A204.1 (cell line): ENCODE data around the gene DENND2A.
"Not testable (repeated sequence)": the region's sequence is repeated elsewhere in the genome, so short reads cannot be mapped to it uniquely, and the experiment has no call there.

ENCODE experiments used
- FAIRE-seq: peaks from 2 replicates; lab custom pipeline; 2012; peaks lifted over from hg19 to GRCh38; lab: Jason Lieb, UNC

Gene DENND2A

GRCh38 chr7:140501966-140502365 lies 138.6 kb downstream of the DENND2A start:
- FAIRE-seq: no peak

DNA sequence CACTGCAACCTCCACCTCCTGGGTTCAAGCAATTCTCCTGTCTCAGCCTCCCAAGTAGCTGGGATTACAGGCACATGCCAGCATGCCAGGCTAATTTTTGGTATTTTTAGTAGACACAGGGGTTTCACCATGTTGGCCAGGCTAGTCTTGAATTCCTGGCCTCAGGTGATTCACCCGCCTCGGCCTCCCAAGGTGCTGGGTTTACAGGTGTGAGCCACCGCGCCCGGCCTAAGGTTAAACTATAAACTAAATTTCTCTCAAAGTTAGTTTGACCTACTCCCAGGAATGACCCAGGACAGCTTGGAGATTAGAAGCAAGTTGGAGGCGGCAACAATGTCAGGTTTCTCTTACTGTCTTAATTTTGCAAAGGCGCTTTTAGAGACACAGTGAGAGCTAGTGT lies 142.8 kb downstream of the DENND2A start:
- FAIRE-seq: not testable (repeated sequence)

- no peak for FAIRE-seq
These were observed 143.3 kb downstream of the DENND2A start for GRCh38 chr7:140497241-140497769.

DNA sequence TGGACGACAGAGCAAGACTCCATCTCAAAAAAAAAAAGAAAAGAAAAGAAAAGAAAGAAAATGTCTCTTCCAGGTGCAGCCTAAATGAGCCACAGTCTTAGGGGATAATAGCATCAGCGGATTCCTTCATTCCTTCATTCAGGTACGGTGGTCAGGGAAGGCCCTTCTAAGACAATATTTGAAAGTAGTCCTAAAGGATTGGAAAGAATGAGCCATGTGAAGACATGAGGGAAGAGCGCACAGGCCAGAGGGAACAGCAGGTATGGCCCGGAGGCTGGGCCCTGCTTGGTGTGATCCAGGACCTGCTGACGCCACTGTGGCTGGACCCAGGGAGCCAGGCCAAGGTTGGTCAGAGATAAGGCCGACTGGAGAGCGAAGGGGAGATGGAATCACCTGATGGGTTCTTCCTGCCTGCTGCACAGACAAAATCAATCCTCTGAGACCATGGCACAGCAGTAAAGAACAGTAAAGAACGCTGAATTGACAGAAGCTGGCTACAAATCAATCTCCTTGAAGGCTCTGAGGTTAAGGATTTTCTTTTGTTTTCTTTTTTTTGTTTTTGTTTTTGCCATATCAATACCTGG lies 145.0 kb downstream of the DENND2A start:
- no peak for FAIRE-seq

GRCh38 chr7:140494867-140495266 lies 145.7 kb downstream of the DENND2A start:
- no peak for FAIRE-seq

DNA sequence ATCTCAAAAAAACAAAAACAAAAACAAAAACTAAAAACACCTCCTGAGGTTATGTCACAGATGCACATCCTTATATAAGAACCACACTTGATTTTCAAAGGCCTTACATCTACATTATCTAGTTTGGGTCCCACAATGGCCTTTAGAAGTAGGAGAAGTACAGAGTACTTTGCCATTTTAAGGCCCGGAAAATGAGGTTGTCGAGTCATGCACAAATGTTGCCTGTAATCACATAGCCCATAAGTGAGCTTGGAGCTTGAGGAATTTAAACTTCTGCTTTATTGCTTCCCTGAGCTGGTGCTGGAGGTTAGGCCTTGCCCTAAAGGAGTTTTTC lies 151.6 kb downstream of the DENND2A start:
- no peak for FAIRE-seq

DNA sequence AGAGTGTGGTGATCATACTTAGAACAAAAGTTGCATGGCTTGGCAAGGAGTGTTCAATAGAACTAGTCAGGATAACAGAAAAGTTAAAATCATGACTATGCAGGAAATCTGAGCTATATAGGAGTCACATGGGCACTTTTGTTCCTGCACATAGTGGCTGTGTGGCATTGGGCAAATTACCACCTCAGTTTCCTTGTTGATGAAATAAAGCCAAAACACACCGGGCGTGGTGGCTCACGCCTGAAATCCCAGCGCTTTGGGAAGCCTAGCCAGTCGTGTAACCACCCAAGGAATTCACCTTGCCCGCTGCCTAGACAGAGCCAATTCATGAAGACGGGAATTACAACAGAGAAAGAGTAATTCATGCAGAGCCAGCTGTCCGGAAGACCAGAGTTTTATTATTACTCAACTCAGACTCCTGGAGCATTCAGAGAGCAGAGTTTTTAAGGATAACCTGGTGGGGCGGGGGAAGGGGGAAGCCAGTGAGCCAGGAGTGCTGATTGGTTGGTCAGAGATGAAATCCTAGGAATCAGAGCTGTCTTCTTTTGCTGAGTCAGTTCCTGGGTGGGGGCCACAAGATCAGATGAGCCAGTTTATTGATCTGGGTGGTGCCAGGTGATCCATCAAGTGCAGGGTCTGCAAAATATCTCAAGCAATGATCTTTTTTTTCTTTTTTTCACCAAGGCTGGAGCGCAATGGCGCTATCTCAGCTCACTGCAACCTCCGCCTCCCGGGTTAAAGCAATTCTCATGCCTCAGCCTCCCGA lies 154.9 kb downstream of the DENND2A start:
- FAIRE-seq: no peak

- no peak for FAIRE-seq
These were observed 155.6 kb downstream of the DENND2A start for GRCh38 chr7:140484951-140485499.

DNA sequence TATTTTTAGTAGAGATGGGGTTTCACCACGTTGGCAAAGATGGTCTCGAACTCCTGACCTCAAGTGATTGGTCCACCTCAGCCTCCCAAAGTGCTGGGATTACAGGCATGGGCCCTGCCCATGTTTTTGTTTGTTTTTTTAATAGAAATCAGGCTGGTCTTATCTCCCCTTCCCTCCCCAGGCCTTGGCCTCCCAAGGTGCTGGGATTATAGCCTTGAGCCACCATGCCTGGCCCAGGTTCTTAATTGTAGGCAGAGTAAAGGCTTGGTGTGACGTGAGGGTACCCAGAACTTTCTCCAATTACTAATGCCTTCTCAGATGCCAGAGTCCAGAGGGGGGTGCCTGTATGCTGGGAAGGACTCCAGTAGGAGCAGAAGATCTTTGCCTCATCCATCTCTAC lies 156.1 kb downstream of the DENND2A start:
- FAIRE-seq: no peak

DNA sequence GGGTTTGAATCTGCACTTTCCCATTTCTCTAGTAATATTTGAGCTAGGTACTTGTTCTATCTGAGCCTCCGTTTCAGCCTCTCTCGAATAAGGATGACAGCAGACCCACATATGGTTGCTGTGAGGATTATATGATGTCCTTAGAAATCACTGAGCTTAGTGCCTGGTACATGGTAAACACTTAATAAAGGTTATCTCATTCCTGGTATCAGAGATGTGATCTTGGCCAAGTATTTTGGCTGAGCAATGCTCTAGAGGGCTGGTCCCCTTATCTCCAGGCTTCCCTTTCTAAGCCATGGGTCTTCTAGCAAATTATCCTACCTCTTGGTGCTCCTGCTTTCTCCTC lies 160.9 kb downstream of the DENND2A start:
- FAIRE-seq: no peak

- FAIRE-seq: peak; percentile 90
These were observed 161.4 kb downstream of the DENND2A start, which contains the start of gene MKRN1 for GRCh38 chr7:140479062-140479738. MKRN1 (minus strand) TSS chr7:140479505; CDS start chr7:140479344, 161 bp downstream.

DNA sequence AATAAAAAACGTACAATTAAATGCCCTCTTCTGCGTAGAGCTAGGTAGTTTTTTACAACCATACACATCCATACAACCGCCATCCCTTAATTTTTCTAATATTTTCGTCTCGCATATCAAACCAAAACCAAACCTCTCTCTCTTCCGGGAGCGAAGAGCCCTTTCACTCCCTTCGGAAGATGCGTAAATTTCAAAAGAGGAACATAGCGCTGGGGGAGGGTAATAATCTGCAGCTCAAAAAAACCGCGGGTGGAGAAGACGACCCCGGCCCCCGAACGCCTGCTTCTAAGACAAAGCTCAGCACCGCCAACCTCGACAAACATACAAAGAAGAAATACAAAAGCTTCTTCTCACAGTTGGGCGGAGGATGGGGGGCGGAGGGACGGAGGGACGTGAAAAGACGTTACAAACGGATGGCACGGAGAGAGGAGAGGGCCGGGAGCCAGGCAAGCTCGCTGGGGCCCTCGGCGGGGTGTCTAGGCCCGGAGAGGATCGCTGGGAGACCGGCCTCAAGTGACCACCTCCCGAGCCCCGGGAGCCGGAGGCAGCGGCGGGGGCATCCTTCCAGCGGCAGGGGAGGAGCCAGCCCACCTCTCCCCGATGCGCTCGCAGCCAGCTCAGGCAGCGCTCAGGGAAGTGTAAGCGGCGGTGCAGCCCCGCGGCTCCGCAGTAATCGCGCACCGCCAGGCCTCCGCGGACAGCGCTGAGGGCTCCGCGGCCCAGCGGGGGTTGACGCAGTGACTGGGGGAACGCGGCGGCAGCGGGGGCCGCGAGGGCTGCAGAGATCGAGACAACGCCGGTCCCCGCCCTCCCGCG lies 162.2 kb downstream of the DENND2A start:
- no peak for FAIRE-seq

DNA sequence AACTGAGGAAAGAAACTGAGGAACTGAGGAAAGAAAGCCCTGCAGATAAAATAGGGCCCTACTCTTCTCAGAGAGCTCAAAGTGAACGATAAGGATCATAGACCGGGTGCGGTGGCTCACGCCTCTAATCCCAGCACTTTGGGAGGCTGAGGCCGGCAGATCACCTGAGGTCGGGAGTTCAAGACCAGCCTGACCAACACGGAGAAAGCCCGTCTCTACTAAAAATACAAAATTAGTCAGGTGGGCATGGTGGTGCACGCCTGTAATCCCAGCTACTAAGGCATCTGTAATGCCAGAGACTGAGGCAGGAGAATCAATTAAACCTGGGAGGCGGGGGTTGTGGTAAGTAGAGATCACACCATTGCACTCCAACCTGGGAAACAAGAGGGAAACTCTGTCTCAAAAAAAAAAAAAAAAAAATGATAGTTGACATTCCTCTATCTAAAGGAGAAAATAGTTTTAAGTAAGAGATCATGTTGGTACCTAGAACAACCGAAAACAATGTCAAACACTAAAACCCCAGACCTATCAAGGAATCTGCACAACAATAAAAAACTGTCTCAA lies 163.8 kb downstream of the DENND2A start:
- no peak for FAIRE-seq

DNA sequence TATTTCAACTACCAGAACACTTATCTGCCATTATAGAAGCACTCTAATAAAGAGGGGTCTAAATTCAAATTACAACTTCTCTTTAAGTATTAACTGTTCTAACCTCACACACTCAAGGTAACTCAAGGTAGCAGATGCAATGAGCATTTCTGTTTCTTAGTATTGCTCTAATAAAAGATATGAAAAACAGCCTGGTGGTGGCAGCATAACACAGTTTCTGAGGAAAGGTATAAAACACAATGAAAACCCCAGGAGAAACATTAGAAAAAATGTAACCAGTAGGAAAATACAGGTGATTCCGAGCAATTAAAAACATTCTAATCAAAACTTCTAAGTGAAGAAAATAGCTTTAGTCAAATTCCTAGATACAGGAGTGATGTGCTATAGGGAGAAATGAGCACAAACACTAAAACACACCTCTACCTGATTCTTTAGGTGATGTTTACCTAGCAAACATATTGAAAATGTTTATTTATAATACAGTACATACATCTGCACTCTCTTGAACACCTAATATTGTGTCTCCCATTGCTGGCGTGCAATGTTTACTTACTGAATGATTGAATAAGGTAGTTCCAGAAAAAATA lies 164.8 kb downstream of the DENND2A start:
- peak; percentile 91 for FAIRE-seq
